Esophagus muscularis mucosa (tissue), 4 donors: ENCODE results near the gene ZNF584. TPM values are rescaled to one million over a fixed set of nuclear protein-coding genes. Genes with fewer than 3 reads are reported as not detected.
A peak's percentile ranks its signal among the peaks of the same experiment; 100 is the strongest.
"Not testable (repeated sequence)": the region's sequence is repeated elsewhere in the genome, so short reads cannot be mapped to it uniquely, and the experiment has no call there.

ENCODE experiments used
- DNase-seq: peaks from one replicate; pipeline ENCODE4 v3.0.0-alpha.2; 2017; ENCODE audit errors: extremely low spot score
- H3K27ac ChIP-seq, 4 donors: fragments of 200-600 bp; sonication (generic); replicated peaks in 1 of 4; 1 replicate in 3 of 4; 2 replicates in 1 of 4; pipeline ENCODE4 v1.5.1; 2016 to 2019; ENCODE audit warnings: mild to moderate bottlenecking in 1 of 4
- H3K27me3 ChIP-seq, 4 donors: fragments of 200-600 bp; sonication (generic); one replicate each; pipeline versions ENCODE4 v1.5.1 to v1.6.0; 2016 to 2019
- H3K36me3 ChIP-seq, 4 donors: fragments of 200-600 bp; sonication (generic); one replicate each; pipeline ENCODE4 v1.5.1; 2016 to 2019
- H3K4me1 ChIP-seq, 4 donors: fragments of 200-600 bp; sonication (generic); one replicate each; pipeline ENCODE4 v1.5.1; 2016 to 2019
- H3K4me3 ChIP-seq, 4 donors: fragments of 200-600 bp; sonication (generic); 1 replicate in 2 of 4; 2 replicates in 2 of 4; pipeline ENCODE4 v1.5.1; 2016 to 2019; ENCODE audit warnings: mild to moderate bottlenecking in 4 of 4, moderate library complexity in 1 of 4
- H3K9me3 ChIP-seq, 4 donors: fragments of 200-600 bp; sonication (generic); 1 replicate in 3 of 4; 2 replicates in 1 of 4; pipeline ENCODE4 v1.5.1; 2016 to 2019
- EP300 ChIP-seq: sonication (generic); formaldehyde crosslinking; IDR thresholded peaks from one replicate; pipeline ENCODE4 v1.6.1; 2017; ENCODE audit warnings: antibody characterized with exemption
- POLR2A ChIP-seq: fragments of 450-650 bp; IDR thresholded peaks from one replicate; pipeline ENCODE4 v1.6.1; 2017; ENCODE audit warnings: antibody characterized with exemption, moderate library complexity, mild to moderate bottlenecking, low read depth
- POLR2AphosphoS5 ChIP-seq, 2 donors: sonication (generic); formaldehyde crosslinking; IDR thresholded peaks; one replicate each; pipeline ENCODE4 v1.6.1; 2017; ENCODE audit warnings: antibody characterized with exemption in 2 of 2
- WGBS: methylation state at CpG from one replicate; pipeline ENCODE4 v1.1.5; 2018; 5-methylcytosine and 5-hydroxymethylcytosine counted together
- intact Hi-C: fragments of 100-400 bp; cut with DNase I; formaldehyde crosslinking; loops from one replicate; pipeline ENCODE4 v1.15.1; 2023
- total RNA-seq, 4 donors: library from RNA; depleted of rRNA; stranded (reverse); fragments of >200 nt; gene quantifications; one replicate each; pipeline versions ENCODE4 v1.1.0 to v1.2.1, GENCODE V29; 2016
- TF ChIP-seq, protein P1 (sequence below), 3 experiments: fragments of 200-600 bp in 2 of 3; fragments of 450-650 bp in 1 of 3; sonication (generic) in 2 of 3; IDR thresholded peaks; one replicate each; pipeline ENCODE4 v1.5.1; 2017 to 2019; ENCODE audit warnings: antibody characterized with exemption in 3 of 3, mild to moderate bottlenecking in 2 of 3, moderate library complexity in 1 of 3

The ZNF584 gene
- total RNA-seq, 4 donors from 2014 or later = 11.6 to 24.2 (median 18.9) TPM

DNA sequence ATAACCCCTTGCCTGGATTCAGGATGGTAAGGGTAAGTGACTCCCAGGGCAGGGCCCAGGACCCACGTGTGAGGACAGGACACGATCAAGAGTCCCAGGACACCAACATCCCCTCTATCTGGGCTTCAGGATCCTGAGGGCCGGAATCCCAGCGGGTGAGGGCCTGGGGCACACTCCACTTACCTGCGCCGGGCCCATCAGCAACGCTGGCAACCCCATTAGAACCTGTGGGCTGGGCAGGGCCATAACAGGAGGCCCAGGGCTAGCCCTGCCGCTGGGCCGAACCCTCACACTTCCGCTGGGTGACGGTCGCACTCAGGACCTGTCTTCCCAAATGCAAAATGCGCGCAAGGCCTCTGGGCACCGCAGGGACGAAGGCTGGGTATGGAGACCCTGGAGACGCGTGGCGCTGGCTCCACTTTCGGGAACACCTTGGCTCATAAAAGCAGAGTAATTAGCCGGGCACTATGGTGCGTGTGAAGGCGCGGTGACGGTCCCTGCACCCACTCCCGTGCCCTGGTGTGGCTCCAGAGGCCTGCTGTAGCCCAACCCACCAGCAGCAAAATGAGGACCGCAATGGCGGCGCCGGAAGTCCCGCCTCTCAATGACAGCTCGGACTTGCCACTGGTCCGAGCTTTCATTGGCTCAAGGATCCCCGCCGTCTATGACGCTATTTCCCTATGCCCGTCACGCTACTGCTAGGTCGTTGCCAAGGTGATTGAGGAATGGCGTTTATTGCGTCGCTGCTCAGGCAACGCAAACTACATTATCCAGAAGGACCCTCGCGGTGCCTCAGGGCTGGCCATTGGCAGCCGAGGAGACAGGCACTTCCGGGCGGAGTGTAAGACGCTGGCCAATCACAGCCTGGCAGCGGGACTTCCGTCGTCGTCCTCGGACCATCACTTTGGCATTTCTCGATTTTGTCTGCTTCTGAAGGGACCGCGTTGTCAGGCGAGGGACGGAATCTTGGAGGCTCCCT is 31.4 kb downstream of the ZNF584 start, which contains the start of gene ZNF132:
ZNF132 (minus strand) TSS at position 578 of the 979 bp plus-strand sequence; CDS start at position 246, 332 bp downstream.
- intact Hi-C loops = loop anchor here (5.0 kb wide), 1 partner anchor 38 kb away; no protein-coding TSS in a partner anchor
- peaks cover 1 to 51% (median 48%) of the 10 kb centered on the region in 4 donors for H3K9me3 ChIP-seq
- peaks cover 16 to 24% (median 18%) of the 10 kb centered on the region in 4 donors for H3K4me1 ChIP-seq
- TF ChIP-seq, protein P1, sequence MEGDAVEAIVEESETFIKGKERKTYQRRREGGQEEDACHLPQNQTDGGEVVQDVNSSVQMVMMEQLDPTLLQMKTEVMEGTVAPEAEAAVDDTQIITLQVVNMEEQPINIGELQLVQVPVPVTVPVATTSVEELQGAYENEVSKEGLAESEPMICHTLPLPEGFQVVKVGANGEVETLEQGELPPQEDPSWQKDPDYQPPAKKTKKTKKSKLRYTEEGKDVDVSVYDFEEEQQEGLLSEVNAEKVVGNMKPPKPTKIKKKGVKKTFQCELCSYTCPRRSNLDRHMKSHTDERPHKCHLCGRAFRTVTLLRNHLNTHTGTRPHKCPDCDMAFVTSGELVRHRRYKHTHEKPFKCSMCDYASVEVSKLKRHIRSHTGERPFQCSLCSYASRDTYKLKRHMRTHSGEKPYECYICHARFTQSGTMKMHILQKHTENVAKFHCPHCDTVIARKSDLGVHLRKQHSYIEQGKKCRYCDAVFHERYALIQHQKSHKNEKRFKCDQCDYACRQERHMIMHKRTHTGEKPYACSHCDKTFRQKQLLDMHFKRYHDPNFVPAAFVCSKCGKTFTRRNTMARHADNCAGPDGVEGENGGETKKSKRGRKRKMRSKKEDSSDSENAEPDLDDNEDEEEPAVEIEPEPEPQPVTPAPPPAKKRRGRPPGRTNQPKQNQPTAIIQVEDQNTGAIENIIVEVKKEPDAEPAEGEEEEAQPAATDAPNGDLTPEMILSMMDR (IDR thresholded peaks at IDR 0.05) = no peak
- TF ChIP-seq EP300 = no peak
- TF ChIP-seq POLR2A = no peak
- TF ChIP-seq POLR2AphosphoS5 (IDR thresholded peaks at IDR 0.05) = peak; percentile 90 to 95
- 7% methylated on average over 38 of the region's 59 CpGs for WGBS
- H3K27ac ChIP-seq = peak within 1 kb of the TSS; percentile 81 to 85 (median 83)
- H3K36me3 ChIP-seq = peaks cover 24 to 35% (median 31%) of the 10 kb centered on the region in 4 donors
- H3K4me3 ChIP-seq = peak within 1 kb of the TSS; percentile 72 to 81 (median 74)
- H3K27me3 ChIP-seq = no peaks in the 10 kb centered on the region
- DNase-seq = peak; percentile 99

DNA sequence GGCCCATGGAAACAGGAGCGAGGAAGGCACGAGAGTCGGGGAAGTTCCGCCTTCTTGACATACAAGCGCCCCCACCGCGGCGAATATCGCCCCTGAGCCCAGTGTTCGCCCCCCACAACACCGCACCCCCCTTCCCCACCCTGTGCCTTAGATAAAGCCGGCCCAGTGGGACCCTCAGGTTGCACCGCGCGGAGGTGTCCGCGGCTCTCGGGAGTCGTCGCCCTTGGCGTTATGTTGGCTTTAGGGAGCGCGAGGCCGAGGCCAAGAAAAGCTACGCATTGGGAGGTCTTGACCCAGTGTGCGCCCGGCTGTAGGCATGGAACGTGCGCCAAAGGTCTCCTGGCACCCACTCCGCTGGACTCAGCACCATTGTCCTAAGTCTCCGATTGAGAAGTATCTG is 32.1 kb downstream of the ZNF584 start:
- WGBS = 20% methylated on average over 20 of the region's 31 CpGs
- peaks cover 0 to 44% (median 42%) of the 10 kb centered on the region in 4 donors for H3K9me3 ChIP-seq
- no peaks in the 10 kb centered on the region for H3K27me3 ChIP-seq
- peak overlapping the region; percentile 81 to 85 (median 83) for H3K27ac ChIP-seq
- peaks cover 16 to 24% (median 18%) of the 10 kb centered on the region in 4 donors for H3K4me1 ChIP-seq
- DNase-seq = no peak
- H3K36me3 ChIP-seq = peaks cover 17 to 28% (median 24%) of the 10 kb centered on the region in 4 donors
- H3K4me3 ChIP-seq = peak overlapping the region; percentile 72 to 81 (median 74)
- intact Hi-C loops = no loop called here
- TF ChIP-seq EP300 = no peak
- TF ChIP-seq POLR2AphosphoS5 (IDR thresholded peaks at IDR 0.05) = no peak
- TF ChIP-seq, protein P1 (IDR thresholded peaks at IDR 0.05) = no peak
- no peak for TF ChIP-seq POLR2A

DNA sequence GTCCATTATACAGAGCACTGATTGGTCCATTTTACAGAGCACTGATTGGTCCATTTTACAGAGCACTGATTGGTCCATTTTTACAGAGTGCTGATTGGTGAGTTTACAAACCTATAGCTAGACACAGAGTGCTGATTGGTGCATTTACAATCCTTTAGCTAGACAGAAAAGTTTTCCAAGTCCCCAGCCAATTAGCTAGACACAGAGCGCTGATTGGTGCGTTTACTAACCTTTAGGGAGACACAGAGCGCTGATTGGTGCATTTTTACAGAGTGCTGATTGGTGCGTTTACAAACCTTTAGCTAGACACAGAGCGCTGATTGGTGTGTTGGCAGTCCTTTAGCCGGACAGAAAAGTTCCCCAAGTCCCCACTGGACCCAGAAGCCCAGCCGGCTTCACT is 34.5 kb downstream of the ZNF584 start:
- H3K9me3 ChIP-seq = peaks cover 0 to 20% (median 18%) of the 10 kb centered on the region in 4 donors
- intact Hi-C loops, H3K36me3 ChIP-seq, H3K4me3 ChIP-seq, H3K27ac ChIP-seq, DNase-seq: not testable (repeated sequence)
- peaks cover 0 to 20% (median 0%) of the 10 kb centered on the region in 4 donors for H3K27me3 ChIP-seq
- H3K4me1 ChIP-seq = peaks cover 16 to 24% (median 18%) of the 10 kb centered on the region in 4 donors
- WGBS = 95% methylated on average over 6 of the region's 7 CpGs

DNA sequence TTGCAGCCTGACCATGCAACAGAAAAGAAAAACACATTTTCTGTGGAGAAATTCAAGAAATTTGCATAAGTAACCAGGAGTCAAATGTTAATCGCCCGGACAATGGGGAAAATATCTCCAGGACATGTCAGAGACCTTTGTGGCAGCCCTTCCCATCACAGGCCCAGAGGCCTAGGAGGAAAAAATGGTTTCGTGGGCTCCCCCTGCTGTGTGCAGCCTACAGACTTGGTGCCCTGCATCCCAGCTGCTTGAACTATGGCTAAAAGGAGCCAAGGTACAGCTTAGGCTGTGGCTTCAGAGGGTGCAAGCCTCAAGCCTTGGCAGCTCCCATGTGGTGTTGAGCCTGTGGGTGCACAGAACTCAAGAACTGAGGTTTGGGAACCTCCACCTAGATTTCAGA is 40.4 kb downstream of the ZNF584 start:
- WGBS = 72% methylated on average over 3 of the region's 3 CpGs
- intact Hi-C loops = not testable (repeated sequence)
- peaks cover 0 to 37% (median 0%) of the 10 kb centered on the region in 4 donors for H3K27me3 ChIP-seq

DNA sequence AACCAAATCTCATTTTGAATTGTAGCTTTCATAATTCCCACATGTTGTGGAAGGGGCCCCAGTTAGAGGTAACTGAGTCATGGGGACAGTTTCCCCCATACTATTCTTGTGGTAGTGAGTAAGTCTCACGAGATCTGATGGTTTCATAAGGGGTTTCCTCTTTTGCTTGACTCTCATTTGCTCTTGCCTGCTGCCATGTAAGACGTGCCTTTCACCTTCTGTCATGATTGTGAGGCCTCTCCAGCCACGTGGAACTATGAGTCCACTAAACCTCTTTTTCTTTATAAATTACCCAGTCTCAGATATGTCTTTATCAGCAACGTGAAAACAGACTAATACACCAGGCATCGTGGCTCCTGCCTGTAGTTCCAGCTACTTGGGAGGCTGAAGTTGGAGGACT is 41.5 kb downstream of the ZNF584 start:
- H3K4me3 ChIP-seq, DNase-seq, H3K9me3 ChIP-seq, intact Hi-C loops, H3K27ac ChIP-seq: not testable (repeated sequence)
- peaks cover 0 to 37% (median 0%) of the 10 kb centered on the region in 4 donors for H3K27me3 ChIP-seq
- WGBS = 62% methylated on average over 5 of the region's 5 CpGs
- H3K36me3 ChIP-seq = peaks cover 0 to 17% (median 12%) of the 10 kb centered on the region in 4 donors
- H3K4me1 ChIP-seq = peaks cover 8 to 22% (median 18%) of the 10 kb centered on the region in 4 donors

More for the DNA sequence above, 40.4 kb downstream of the ZNF584 start:
- H3K4me1 ChIP-seq = peaks cover 8 to 22% (median 18%) of the 10 kb centered on the region in 4 donors
- not testable (repeated sequence) for H3K36me3 ChIP-seq, H3K9me3 ChIP-seq, H3K4me3 ChIP-seq, DNase-seq, H3K27ac ChIP-seq

DNA sequence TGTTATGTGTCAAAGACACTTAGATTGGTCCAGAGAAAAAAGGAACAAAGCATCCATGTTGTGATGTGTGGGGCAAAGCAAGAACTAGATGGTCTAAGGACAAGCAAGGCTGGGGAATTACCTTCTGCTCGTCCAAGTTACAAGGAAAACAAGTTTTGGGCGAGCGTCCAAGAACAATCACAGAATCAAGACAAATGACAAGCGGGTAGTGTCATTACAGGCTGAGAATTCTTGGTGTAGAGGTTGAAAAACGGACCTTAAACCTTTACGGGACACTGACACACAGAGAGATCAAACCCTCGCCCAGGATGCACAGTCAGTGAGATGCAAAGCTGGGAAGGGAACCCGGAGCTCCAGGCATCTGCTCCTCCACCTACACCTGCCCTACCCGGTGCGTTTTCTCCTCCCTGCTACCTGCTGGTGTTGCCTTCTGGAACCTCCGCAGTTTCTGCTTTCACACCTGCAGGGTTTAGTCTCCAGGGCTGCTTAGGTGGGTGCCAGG is 42.5 kb downstream of the ZNF584 start:
- DNase-seq = no peak
- Histone ChIP-seq H3K36me3 (peaks cover under 1 to 25% (median 19%) of the 10 kb centered on the region in 4 donors), H3K27ac (peak overlapping the region in 2 of 4 donors; percentile 76 to 83), H3K4me3 (peak overlapping the region; percentile 87 to 93 (median 88)), H3K4me1 (peaks cover 8 to 22% (median 18%) of the 10 kb centered on the region in 4 donors), H3K27me3 (peaks cover 0 to 33% (median 0%) of the 10 kb centered on the region in 4 donors), H3K9me3 (no peaks in the 10 kb centered on the region)
- intact Hi-C loops = no loop called here
- 2% methylated on average over 11 of the region's 11 CpGs for WGBS
- TF ChIP-seq POLR2AphosphoS5 (IDR thresholded peaks at IDR 0.05) = no peak
- TF ChIP-seq EP300 = no peak
- TF ChIP-seq, protein P1 (IDR thresholded peaks at IDR 0.05) = no peak
- TF ChIP-seq POLR2A = no peak
